HepG2 (cell line): ENCODE data around the gene CLCN2. TPM values are rescaled to one million over a fixed set of nuclear protein-coding genes. Genes with fewer than 3 reads are reported as not detected.

Experiments used
- DRAP1 ChIP-seq: IDR thresholded peaks from 2 replicates; pipeline ENCODE4 v1.6.1; 2016; ENCODE audit warnings: missing genetic modification reagents, missing compliant biosample characterization
- FOSL2 ChIP-seq: sonication (generic); formaldehyde crosslinking; IDR thresholded peaks from 2 replicates; pipeline ENCODE4 v1.4.0; 2020; ENCODE audit warnings: missing genetic modification reagents
- FOXK1 ChIP-seq: sonication (generic); formaldehyde crosslinking; IDR thresholded peaks from 2 replicates; pipeline ENCODE4 v1.4.0; 2020; ENCODE audit warnings: low read depth, missing genetic modification reagents, borderline replicate concordance
- KMT2B ChIP-seq: IDR thresholded peaks from 2 replicates; pipeline ENCODE4 v1.6.1; 2016; ENCODE audit warnings: missing genetic modification reagents, missing compliant biosample characterization
- PHF8 ChIP-seq: sonication (generic); formaldehyde crosslinking; IDR thresholded peaks from 2 replicates; pipeline ENCODE4 v1.5.0; 2020; ENCODE audit warnings: missing genetic modification reagents
- PRDM15 ChIP-seq: sonication (generic); formaldehyde crosslinking; IDR thresholded peaks from 2 replicates; pipeline ENCODE4 v1.4.0; 2020; ENCODE audit warnings: missing genetic modification reagents
- SAP130 ChIP-seq: IDR thresholded peaks from 2 replicates; pipeline ENCODE4 v1.6.1; 2016; ENCODE audit warnings: low read depth
- STAG1 ChIP-seq: sonication (generic); formaldehyde crosslinking; IDR thresholded peaks from 2 replicates; pipeline ENCODE4 v1.4.0; 2020; ENCODE audit warnings: missing genetic modification reagents
- TBX2 ChIP-seq: sonication (generic); formaldehyde crosslinking; IDR thresholded peaks from 2 replicates; pipeline ENCODE4 v1.5.0; 2020; ENCODE audit warnings: missing genetic modification reagents, mild to moderate bottlenecking, borderline replicate concordance
- ZNF142 ChIP-seq: sonication (generic); formaldehyde crosslinking; IDR thresholded peaks from 2 replicates; pipeline ENCODE4 v1.4.0; 2020; ENCODE audit warnings: missing genetic modification reagents
- ZNF329 ChIP-seq: sonication (generic); formaldehyde crosslinking; IDR thresholded peaks from 2 replicates; pipeline ENCODE4 v1.9.0; 2021; ENCODE audit warnings: low read depth, mild to moderate bottlenecking, missing genetic modification reagents
- ZNF770 ChIP-seq: sonication (generic); formaldehyde crosslinking; IDR thresholded peaks from 2 replicates; pipeline ENCODE4 v1.5.0; 2020; ENCODE audit warnings: mild to moderate bottlenecking, missing genetic modification reagents
- ZSCAN21 ChIP-seq: sonication (generic); formaldehyde crosslinking; IDR thresholded peaks from 2 replicates; pipeline ENCODE4 v1.8.0; 2022; ENCODE audit warnings: mild to moderate bottlenecking, missing genetic modification reagents, moderate library complexity, borderline replicate concordance
- polyA plus RNA-seq, 8 experiments: library from polyadenylated mRNA; depleted of rRNA in 3 of 8; stranded (reverse) in 7 of 8; unstranded in 1 of 8; fragments of >200 nt; fragmentation: Illumina TruSeq in 4 of 8; extraction: Trizol in 4 of 8; gene quantifications; 2 replicates each; pipeline versions ENCODE4 v1.2.1 to v1.2.3, GENCODE V29; 2011 to 2016; ENCODE audit warnings: low read depth in 4 of 8, missing spikeins in 1 of 8, mixed read lengths in 1 of 8; ENCODE audit not compliant: insufficient read depth in 1 of 8
- total RNA-seq, 5 experiments: library from RNA; depleted of rRNA; stranded (reverse); fragments of >200 nt; fragmentation: Illumina TruSeq; extraction: Trizol; gene quantifications; 2 replicates each; pipeline ENCODE4 v1.2.3, GENCODE V29; 2016; ENCODE audit warnings: low read depth in 1 of 5

Gene CLCN2
- total and polyA plus RNA-seq, 2 of the 13 experiments (the other 11 are each of a cell fraction or from before 2014, with no cell fraction given): 11.4 to 13.5 TPM

GRCh38 chr3:184362668-184363546 lies 1.5 kb upstream of the CLCN2 start (continued):
- TF ChIP-seq PRDM15 (CRISPR knock-in tag): no peak
- TF ChIP-seq FOXK1: peak; percentile 45; the same call in 1 of the 2 replicates
- peak; percentile 90 for TF ChIP-seq SAP130
- 0 out of 2 replicates have a peak, but pooled peaks have one; percentile 73 for TF ChIP-seq ZNF329
- TF ChIP-seq PHF8 (CRISPR knock-in tag): peak; percentile 67
- peak; percentile 86 for TF ChIP-seq TBX2 (CRISPR knock-in tag)
- TF ChIP-seq DRAP1 (CRISPR knock-in tag): no peak; the same call in none of the 2 replicates
- TF ChIP-seq ZNF770 (CRISPR knock-in tag): peak; percentile 68
- TF ChIP-seq FOSL2: peak; percentile 56
- peak; percentile 71 for TF ChIP-seq KMT2B (CRISPR knock-in tag)
- TF ChIP-seq STAG1: peak; percentile 56
- peak; percentile 83 for TF ChIP-seq ZSCAN21 (CRISPR knock-in tag)
- TF ChIP-seq ZNF142 (CRISPR knock-in tag): peak; percentile 77; the same call in 1 of the 2 replicates
